ENCODE data around the gene CSRP1. TPM values are rescaled to one million over a fixed set of nuclear protein-coding genes. Genes with fewer than 3 reads are reported as not detected.

The CSRP1 gene
- total RNA-seq, 1 experiment from 2014 or later: 14.3 TPM

GRCh38 chr1:201483373-201483949, 23.5 kb downstream of the CSRP1 start:
- no peak for TF ChIP-seq ZNF317 (CRISPR knock-in tag; IDR thresholded peaks at IDR 0.05; ENCODE audit: borderline replicate concordance, low read depth)
- TF ChIP-seq ZNF121 (CRISPR knock-in tag; IDR thresholded peaks at IDR 0.05): no peak
- no peak for TF ChIP-seq HMGA2 (CRISPR knock-in tag; IDR thresholded peaks at IDR 0.05)
- no peak for TF ChIP-seq SMAD3 (CRISPR knock-in tag; IDR thresholded peaks at IDR 0.05; ENCODE audit: borderline replicate concordance)
- TF ChIP-seq ZNF425 (CRISPR knock-in tag; conservative IDR thresholded peaks at IDR 0.05): no peak
- no peak for TF ChIP-seq ATF6 (CRISPR knock-in tag; IDR thresholded peaks at IDR 0.05)
- TF ChIP-seq CBFB (CRISPR knock-in tag; IDR thresholded peaks at IDR 0.05; ENCODE audit: low read depth): no peak
- no peak for TF ChIP-seq RORB (CRISPR knock-in tag; IDR thresholded peaks at IDR 0.05)
- TF ChIP-seq MYBL2 (CRISPR knock-in tag; IDR thresholded peaks at IDR 0.05): no peak
- Mint-ChIP-seq H3K27ac (no peak overlapping the region), H3K27me3 (ENCODE audit: low read depth) (peaks cover 4% of the 10 kb centered on the region), H3K36me3 (no peaks in the 10 kb centered on the region), H3K4me1 (peaks cover 24% of the 10 kb centered on the region), H3K4me3 (no peak overlapping the region), H3K9me3 (no peaks in the 10 kb centered on the region)
- ATAC-seq (no peak), DNase-seq (ENCODE audit: low spot score) (no peak)
- ChIA-PET CTCF (interaction anchor here (1.4 to 7.1 kb wide), 13 partner anchors 16 to 359 kb away, joined by 3 to 390 read pairs (median 28); partner anchors contain the start of genes CSRP1 and NAV1), POLR2A (interaction anchor here (0.7 to 3.4 kb wide), 3 partner anchors 19 to 29 kb away, joined by 3 to 36 read pairs (median 21); partner anchors contain the start of gene CSRP1)

GRCh38 chr1:201482755-201483154, 24.2 kb downstream of the CSRP1 start:
- Mint-ChIP-seq H3K4me3 (no peak overlapping the region), H3K27ac (no peak overlapping the region), H3K36me3 (no peaks in the 10 kb centered on the region), H3K4me1 (peaks cover 24% of the 10 kb centered on the region), H3K9me3 (no peaks in the 10 kb centered on the region), H3K27me3 (ENCODE audit: low read depth) (peaks cover 4% of the 10 kb centered on the region)
- no peak for DNase-seq (ENCODE audit: low spot score)
- ChIA-PET POLR2A (interaction anchor here (0.6 to 3.4 kb wide), 4 partner anchors 20 to 260 kb away, joined by 3 to 36 read pairs (median 16); partner anchors contain the start of gene CSRP1), CTCF (interaction anchor here (1.1 to 7.1 kb wide), 31 partner anchors 10 to 395 kb away, joined by 3 to 390 read pairs (median 16); partner anchors contain the start of genes CSRP1, NAV1 and PHLDA3)
- no peak for ATAC-seq
- TF ChIP-seq HMGXB4 (CRISPR knock-in tag; IDR thresholded peaks at IDR 0.05): no peak
- TF ChIP-seq CREB1 (CRISPR knock-in tag; IDR thresholded peaks at IDR 0.05): no peak
- TF ChIP-seq ERG (CRISPR knock-in tag; IDR thresholded peaks at IDR 0.05): no peak
- no peak for TF ChIP-seq IRF1 (CRISPR knock-in tag; IDR thresholded peaks at IDR 0.05)
- TF ChIP-seq USF1 (CRISPR knock-in tag; IDR thresholded peaks at IDR 0.05): no peak
- TF ChIP-seq ZNF121 (CRISPR knock-in tag; IDR thresholded peaks at IDR 0.05): no peak
- TF ChIP-seq JUN (CRISPR knock-in tag; IDR thresholded peaks at IDR 0.05): no peak
- TF ChIP-seq SP1 (CRISPR knock-in tag; conservative IDR thresholded peaks at IDR 0.05): no peak
- TF ChIP-seq HMGA2 (CRISPR knock-in tag; IDR thresholded peaks at IDR 0.05): no peak
- TF ChIP-seq ESRRA (CRISPR knock-in tag; IDR thresholded peaks at IDR 0.05; ENCODE audit: borderline replicate concordance): no peak
- no peak for TF ChIP-seq ZNF317 (CRISPR knock-in tag; IDR thresholded peaks at IDR 0.05; ENCODE audit: borderline replicate concordance, low read depth)
- TF ChIP-seq NFE2L1 (CRISPR knock-in tag; IDR thresholded peaks at IDR 0.05): no peak
- TF ChIP-seq CBFB (CRISPR knock-in tag; IDR thresholded peaks at IDR 0.05; ENCODE audit: low read depth): no peak
- no peak for TF ChIP-seq E2F4 (CRISPR knock-in tag; IDR thresholded peaks at IDR 0.05; ENCODE audit: borderline replicate concordance, low read depth)
- TF ChIP-seq CTCF (IDR thresholded peaks at IDR 0.05): no peak
- no peak for TF ChIP-seq ETV6 (CRISPR knock-in tag; IDR thresholded peaks at IDR 0.05)
